Measurements from ENCODE around the gene KLF5.
A peak's percentile ranks its signal among the peaks of the same experiment; 100 is the strongest.
"Not testable (repeated sequence)": the region's sequence is repeated elsewhere in the genome, so short reads cannot be mapped to it uniquely, and the experiment has no call there.

Gene KLF5

GRCh38 chr13:73090823-73091187 lies 32.0 kb downstream of the KLF5 start:
- ChIA-PET POLR2A (ENCODE audit: low non-redundant PET) (no interaction called here), CTCF (no interaction called here)
- no peak for DNase-seq (ENCODE audit: low spot score)
- no peak for TF ChIP-seq CTCF (conservative IDR thresholded peaks at IDR 0.05; ENCODE audit: low read depth)
- peak overlapping the region; percentile 61 for H3K27ac ChIP-seq

- no peak for DNase-seq (ENCODE audit: low spot score)
- POLR2A ChIA-PET (ENCODE audit: low non-redundant PET): no interaction called here
- CTCF ChIA-PET: no interaction called here
- TF ChIP-seq CTCF (conservative IDR thresholded peaks at IDR 0.05; ENCODE audit: low read depth): no peak
- no peak overlapping the region for H3K27ac ChIP-seq
Observed at GRCh38 chr13:73092829-73093228, 34.0 kb downstream of the KLF5 start.

DNA sequence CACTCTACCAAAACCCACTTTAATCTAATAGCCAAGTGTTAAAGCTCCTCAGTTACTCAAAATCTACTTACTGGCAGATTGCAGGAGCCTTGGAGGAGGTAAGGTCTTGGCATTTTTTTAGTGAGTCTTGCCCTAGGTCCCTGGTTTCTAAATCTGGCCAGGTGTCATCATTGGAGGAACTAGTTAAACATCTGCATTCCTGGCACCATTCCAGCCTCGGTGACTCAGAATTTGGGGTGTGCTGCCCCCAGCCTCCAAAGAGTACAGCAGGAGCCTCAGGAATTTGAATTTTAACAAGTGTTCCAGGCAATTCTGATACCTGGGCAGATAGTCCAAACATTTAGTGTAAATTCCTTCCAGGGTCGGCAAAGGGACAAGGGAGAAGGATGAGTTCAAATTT lies 37.4 kb downstream of the KLF5 start:
- ChIA-PET CTCF (no interaction called here), POLR2A (ENCODE audit: low non-redundant PET) (no interaction called here)
- no peak for TF ChIP-seq CTCF (conservative IDR thresholded peaks at IDR 0.05; ENCODE audit: low read depth)
- DNase-seq (ENCODE audit: low spot score): peak; percentile 81
- peak overlapping the region; percentile 54; the same call in 1 of the 2 replicates for H3K27ac ChIP-seq

GRCh38 chr13:73096638-73097037 lies 37.8 kb downstream of the KLF5 start:
- DNase-seq (ENCODE audit: low spot score): no peak
- ChIA-PET CTCF (no interaction called here), POLR2A (ENCODE audit: low non-redundant PET) (no interaction called here)
- no peak for TF ChIP-seq CTCF (conservative IDR thresholded peaks at IDR 0.05; ENCODE audit: low read depth)
- H3K27ac ChIP-seq: peak overlapping the region; percentile 25; the same call in 1 of the 2 replicates

GRCh38 chr13:73100781-73101180 lies 42.0 kb downstream of the KLF5 start:
- DNase-seq (ENCODE audit: low spot score); POLR2A ChIA-PET (ENCODE audit: low non-redundant PET); CTCF ChIA-PET: not testable (repeated sequence)

DNA sequence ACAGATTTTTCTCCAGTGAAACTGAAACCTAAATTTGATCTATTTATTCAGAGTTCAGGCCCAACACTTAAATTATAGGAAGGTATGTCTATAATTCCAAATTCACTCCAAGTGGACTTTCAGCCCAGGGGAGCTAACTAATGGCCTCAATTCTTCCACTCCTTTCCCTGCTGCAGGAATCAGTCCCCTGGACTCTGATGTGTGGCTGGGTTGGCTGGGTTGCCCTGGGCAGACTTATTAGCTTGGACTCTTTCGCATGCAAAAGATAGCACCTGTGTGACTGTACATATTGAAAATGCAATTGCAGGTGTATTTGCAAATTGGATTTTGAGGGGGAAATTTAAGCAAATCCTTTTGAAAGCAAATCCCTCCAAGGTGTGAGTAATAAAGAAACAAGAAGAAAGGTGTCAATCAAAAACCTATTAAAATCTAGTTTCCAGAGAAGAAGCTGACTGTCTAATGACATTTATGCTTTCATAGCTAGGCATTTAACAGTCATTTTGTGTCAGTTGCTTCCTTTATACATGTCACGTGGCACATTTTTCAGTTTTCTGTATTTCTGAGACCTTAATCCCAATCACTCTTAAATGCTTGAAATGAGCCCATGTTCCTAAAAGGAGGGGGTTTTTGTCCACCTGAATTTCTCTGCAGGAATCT lies 42.7 kb downstream of the KLF5 start:
- POLR2A ChIA-PET (ENCODE audit: low non-redundant PET): no interaction called here
- CTCF ChIA-PET: no interaction called here
- TF ChIP-seq CTCF (conservative IDR thresholded peaks at IDR 0.05; ENCODE audit: low read depth): no peak
- no peak overlapping the region for H3K27ac ChIP-seq
- no peak for DNase-seq (ENCODE audit: low spot score)

More at GRCh38 chr13:73100781-73101180, 42.0 kb downstream of the KLF5 start:
- not testable (repeated sequence) for H3K27ac ChIP-seq

DNA sequence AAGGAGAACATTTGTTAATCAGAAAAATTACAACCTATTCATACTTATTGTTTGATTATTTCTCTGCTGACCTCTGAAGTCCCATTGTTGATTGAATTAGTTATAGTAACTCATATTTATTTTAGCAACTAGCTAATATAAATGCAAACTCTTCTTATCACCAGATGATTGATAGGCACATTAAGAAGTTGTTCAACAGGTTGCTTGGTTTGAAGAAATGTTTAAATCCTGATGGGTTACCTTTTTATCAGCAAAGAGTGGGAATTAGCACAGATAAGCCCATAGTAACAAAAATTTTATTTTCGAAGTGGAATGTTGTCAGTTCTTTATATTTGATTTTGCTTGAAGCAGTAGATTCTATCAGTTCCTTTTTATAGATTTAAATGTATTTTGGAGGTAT lies 44.4 kb downstream of the KLF5 start:
- H3K27ac ChIP-seq: no peak overlapping the region
- ChIA-PET CTCF (interaction anchor here (0.6 kb wide), 1 partner anchor 165 kb away, joined by 3 read pairs; no protein-coding TSS in a partner anchor), POLR2A (ENCODE audit: low non-redundant PET) (no interaction called here)
- DNase-seq (ENCODE audit: low spot score): no peak
- no peak for TF ChIP-seq CTCF (conservative IDR thresholded peaks at IDR 0.05; ENCODE audit: low read depth)

All from RWPE1 (cell line).